ENCODE measurements around the gene VSNL1.

The VSNL1 gene

DNA sequence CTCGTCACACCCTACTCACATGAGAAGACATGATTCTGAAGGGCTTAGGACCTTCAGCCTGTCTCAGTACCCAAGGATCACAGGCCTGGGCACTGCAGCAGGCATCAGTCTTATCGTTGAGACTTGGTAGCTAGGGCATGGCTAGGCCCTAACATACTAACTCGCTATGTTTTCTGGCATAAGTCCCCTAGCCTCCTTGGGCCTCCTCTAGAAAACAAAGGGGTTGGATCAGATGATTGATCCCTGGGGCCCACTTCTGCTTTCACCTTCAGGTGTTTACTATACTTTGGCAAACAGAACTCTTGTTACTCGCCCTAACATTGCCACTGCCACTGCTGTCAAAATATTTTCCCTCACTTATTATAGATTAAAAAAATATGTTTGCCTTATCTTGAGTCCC is 44.2 kb downstream of the VSNL1 start:
- DNase-seq = no peak

- DNase-seq = no peak
Observed at GRCh38 chr2:17587469-17587868, 47.0 kb downstream of the VSNL1 start.

GRCh38 chr2:17588031-17588430 is 47.5 kb downstream of the VSNL1 start:
- DNase-seq = no peak

- no peak for DNase-seq
Observed at GRCh38 chr2:17589406-17590035, 49.0 kb downstream of the VSNL1 start.

- DNase-seq = no peak
Observed at GRCh38 chr2:17590342-17590911, 49.9 kb downstream of the VSNL1 start.

- no peak for DNase-seq
Observed at GRCh38 chr2:17591846-17592245, 51.4 kb downstream of the VSNL1 start.

DNA sequence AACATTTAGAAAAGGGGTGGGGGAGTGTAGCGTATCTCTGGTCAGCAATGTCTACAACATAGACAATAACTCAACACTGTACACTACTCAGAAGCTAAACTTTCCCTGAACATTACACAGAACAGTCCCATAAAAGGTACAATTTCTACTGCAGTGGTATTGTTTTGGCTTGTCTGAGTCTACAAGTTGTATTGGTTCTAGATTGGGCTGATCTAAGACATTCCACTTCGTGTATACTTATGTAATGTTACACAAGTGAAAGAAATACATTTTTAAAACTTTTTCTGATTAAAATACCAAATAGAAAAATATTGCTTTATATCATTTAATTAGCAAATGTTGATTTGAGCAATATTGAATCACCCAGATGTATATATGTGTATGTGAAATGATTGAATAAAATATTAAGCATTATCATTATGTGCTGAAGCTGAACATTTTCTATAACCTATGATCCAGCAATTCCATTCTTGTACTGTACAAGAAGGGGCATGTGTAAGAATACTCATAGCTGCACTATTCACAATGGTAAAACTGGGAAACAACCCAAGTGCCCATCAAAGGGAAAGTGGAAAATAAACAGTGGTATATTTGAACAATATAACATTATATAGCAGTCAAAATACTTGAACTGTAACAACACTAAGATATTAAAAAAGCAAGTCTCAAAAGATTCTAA is 52.4 kb downstream of the VSNL1 start:
- DNase-seq = no peak

DNA sequence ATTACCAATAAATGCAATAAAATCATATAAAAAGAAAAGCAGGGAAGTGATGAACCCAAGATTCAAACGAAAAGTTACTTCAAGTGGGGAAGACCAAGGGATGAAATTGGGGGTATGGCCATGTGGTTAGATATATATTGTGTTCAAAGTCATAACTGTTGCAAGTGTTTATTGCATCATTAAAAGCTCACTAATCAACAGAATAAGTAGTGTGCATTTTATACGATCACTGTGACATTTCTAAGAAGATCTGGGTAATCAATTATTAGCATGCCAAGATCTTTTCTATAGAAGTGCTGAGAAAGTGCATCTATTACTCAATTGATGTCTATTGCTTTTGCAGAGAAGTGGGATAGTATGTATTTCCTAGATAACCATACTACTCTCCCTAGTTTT is 52.9 kb downstream of the VSNL1 start:
- DNase-seq = no peak

DNA sequence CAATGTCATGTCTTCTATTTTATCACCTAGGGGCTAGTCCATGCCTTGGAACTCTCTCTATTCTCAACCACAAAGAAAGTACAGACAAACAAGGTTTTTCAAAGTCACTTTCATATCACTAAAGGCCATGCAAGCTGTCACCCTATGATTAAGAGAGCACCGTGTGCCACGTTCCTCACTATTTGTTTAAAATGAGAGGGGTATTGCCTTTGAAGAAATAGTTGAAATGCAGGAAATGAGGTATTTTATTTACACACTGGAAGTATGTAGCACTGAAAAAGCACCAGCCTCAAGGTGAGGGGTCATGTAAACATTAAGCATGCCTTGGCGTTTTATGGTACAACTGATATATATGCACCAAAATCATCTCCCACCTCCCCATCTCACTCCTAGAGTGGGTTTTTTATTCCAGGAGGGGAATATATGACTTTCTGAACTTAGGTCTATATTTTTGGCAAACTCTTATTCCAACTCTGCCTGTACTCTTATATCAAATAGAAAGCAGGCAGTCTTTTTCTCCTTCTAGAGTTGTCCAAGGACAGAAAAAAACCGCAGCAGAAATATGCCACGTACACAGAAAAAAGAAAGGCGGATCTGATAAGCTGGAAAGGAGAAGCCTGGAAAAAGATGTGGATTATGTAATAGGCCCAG is 53.5 kb downstream of the VSNL1 start:
- DNase-seq = no peak

GRCh38 chr2:17594533-17595401 is 54.3 kb downstream of the VSNL1 start:
- no peak for DNase-seq

- no peak for DNase-seq
Observed at GRCh38 chr2:17599617-17600016, 59.1 kb downstream of the VSNL1 start.

DNA sequence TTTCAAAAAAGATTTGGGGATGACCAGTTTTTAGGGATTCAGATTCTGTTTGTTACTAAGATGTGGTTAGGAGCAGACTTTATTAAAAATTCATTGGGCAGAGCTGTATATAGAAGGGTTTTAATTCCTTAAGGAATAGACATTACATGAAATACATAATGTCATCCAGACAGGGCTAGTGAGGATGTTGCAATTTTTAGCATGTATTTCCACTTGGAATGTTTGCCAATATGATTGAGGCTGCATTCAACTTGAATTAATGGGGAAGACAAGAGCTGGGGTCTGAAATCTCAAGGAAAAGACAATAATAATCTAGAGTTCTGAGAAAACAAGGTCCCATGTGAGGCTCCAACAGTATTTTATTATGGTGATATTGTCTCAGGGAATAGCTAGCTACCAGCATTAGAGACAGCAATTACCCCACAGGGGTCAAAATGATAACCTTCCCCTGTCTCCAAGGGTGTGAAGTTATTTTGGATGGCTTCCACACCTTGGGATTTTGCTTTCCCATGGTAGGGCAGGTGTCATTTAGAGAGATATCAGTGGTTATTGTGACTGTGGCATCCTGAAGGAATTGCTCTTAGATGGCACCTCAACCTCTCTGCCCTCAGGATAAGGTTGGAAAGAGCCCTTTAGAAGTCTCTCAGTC is 60.2 kb downstream of the VSNL1 start:
- no peak for DNase-seq

DNA sequence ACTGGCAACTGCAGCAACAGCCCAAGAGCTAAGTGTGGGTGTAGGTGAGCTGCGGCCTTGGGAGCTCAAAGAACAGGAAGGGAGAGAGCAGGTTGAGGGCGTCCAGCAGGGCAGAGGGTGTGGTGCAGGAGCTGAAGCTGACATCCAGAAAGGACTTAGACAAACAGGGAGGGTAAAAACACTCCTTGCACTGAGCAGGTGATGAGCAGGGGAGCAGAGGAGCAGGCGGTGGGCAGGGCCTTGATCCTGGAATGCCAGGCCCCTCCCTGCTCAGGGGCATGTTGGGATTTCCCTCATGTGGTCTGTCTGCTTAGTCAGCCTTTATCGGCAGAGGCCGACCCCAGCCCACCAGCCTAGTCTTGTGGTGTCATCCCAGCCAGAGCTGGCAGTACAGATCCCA is 63.6 kb downstream of the VSNL1 start:
- no peak for DNase-seq

GRCh38 chr2:17605696-17606095 is 65.2 kb downstream of the VSNL1 start:
- DNase-seq = no peak

DNA sequence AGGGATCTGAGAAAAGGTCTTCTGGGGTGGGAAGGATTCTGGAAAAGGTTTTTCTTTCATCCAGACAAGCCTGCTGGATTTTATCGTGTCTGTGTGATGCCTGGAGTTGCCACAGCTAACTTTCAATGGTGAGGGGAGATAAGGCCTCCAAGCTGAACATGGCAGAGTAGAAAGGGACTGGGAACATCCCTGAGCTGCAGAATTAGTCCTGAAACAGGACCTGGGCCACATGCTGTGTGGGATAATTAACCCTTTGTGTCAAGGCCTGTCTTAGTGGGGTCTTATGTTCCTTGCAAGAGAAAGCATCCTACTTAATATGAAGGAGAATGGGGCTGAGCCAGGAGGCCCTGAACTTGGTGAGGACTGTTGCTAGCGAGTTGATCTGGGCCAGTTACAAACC is 66.4 kb downstream of the VSNL1 start:
- no peak for DNase-seq

GRCh38 chr2:17607379-17607778 is 66.9 kb downstream of the VSNL1 start:
- DNase-seq = no peak

DNA sequence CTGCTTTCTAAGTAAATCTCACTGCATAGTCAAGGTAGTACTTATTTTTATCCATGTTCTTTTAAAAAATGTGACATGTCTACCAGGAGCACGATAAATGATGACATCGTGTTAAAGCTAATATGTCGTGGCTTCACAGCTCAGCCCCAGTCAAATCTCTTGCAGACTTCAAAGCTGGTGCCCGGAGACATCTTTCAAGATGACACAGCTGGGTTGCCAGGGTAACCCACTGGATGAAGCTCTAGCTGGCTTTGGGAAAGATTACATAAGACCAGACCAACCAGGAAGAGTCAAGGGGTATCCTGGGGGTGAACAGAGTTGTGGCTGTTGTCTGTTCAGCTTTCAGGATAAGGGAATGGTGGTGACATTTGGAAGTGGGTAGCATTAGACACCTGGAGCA is 67.8 kb downstream of the VSNL1 start:
- no peak for DNase-seq

DNA sequence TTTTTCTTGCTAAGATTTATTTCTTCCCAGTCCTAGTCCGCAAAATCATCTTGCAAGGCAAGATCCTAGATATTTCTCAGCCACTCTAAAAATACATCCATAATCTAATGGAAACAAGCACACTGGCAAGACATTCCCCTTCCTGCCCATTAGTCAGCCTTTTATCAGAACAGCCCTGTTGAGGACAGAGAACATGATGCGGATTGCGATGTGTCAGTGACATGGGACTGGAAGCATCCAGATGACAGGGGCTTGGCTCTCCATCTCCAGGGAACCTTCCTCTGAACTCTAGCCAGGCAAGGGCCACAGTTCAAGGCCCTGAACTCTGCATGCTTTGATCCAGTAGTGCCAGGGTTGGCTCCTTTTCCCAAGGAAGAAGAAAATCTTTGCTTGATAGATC is 70.0 kb downstream of the VSNL1 start:
- peak; percentile 19 for DNase-seq

DNA sequence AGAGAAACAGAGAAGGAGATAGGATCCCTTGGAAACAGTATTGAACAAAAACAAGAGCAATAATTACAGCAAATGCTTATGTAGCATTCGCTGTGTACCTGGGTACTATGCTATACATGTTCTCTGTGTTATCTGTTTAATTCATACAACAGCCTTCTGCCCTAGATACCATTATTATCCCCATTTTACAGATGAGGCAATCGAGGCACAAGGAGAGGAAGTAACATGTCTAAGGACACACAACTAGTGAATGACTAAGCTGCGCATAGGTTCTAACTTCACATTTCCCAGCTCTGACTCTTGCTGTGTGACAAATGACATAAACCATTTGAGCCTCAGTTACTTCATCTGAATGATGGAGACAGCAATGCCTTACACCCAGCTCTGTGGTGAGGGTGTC is 70.5 kb downstream of the VSNL1 start:
- peak; percentile 24 for DNase-seq

DNA sequence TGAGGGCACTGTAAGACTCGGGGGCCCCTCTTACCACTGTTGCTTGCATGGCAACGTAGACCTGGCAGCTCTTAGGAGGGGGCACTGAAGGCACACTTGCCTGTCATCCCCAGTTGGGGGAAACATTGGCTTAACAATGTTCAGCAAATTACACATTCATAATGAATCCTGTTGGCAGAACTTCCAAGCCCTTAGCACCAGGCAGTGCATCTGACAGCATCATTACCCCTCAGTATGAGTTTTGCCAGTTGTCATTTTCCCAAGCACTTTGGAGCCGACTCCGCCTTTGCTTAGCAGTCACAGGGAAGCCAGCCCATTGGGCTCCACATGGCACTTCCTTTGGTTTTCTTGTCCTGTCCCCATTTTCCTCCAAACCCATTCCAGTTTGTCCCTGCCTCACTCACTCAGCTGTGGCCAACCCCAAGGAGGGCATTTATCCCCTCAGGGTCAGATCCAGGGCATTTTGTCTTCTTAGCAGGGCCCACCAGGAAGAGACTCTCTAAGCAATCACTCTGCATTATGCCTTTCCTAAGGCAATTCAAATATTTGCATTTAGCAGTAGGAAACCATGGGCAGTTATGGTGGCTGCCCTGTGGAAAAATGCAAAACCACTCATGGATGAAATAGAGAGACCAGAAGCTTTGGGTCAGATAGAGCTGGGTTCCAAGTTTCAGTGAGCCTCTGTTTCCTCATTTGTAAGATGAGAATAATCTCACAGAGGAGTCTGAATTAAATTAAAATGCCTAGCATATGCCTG is 73.9 kb downstream of the VSNL1 start:
- DNase-seq = no peak

DNA sequence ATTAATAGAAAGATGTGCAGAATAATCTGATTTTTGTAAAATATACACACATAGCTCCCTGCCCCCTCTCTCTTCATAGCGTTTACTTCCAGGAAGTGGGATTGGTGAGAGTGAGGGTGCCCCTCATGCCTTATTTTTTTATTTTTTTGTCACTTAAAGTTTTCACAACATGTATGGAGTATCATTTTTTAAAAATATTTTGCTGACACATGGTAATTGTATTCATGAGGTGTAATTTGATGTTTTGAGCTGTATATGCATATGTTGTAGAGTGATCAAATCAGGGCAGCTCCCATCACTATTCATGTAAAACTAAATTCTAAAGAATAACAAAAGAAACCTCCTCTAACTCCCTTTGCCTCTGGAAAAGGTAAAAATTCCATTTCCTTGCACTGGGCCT is 74.7 kb downstream of the VSNL1 start:
- DNase-seq = no peak
